A549 (cell line): Measurements from ENCODE around the gene PLEKHF1.

Experiments
- CTCF ChIP-seq: fragments of >200 bp; sonication (Bioruptor Twin); formaldehyde crosslinking; IDR thresholded peaks from 3 replicates; pipeline ENCODE4 v1.5.1; 2016
- MYC ChIP-seq: IDR thresholded peaks from 2 replicates; pipeline ENCODE4 v1.6.1; 2012; ENCODE audit warnings: mild to moderate bottlenecking, inconsistent platforms, low read length, improper control_type of control experiment, borderline replicate concordance
- POLR2A ChIP-seq: IDR thresholded peaks from 2 replicates; pipeline ENCODE4 v1.6.1; 2012; ENCODE audit warnings: mild to moderate bottlenecking, low read length

- TF ChIP-seq CTCF (no peak), MYC (no peak), POLR2A (no peak)
Observed at GRCh38 chr19:29685326-29685725, 20.1 kb downstream of the PLEKHF1 start.
